ENCODE measurements around the gene GSG1L.
"Not testable (repeated sequence)": the region's sequence is repeated elsewhere in the genome, so short reads cannot be mapped to it uniquely, and the experiment has no call there.

GSG1L gene

GRCh38 chr16:27890006-27890405 is 173.5 kb downstream of the GSG1L start:
- no peak for DNase-seq

GRCh38 chr16:27883576-27883975 is 179.9 kb downstream of the GSG1L start:
- peak in 1 of 2 experiments; percentile 55 for DNase-seq

- DNase-seq = no peak
Observed at GRCh38 chr16:27880287-27880686, 183.2 kb downstream of the GSG1L start.

- no peak for DNase-seq
Observed at GRCh38 chr16:27879601-27880247, 183.8 kb downstream of the GSG1L start.

- not testable (repeated sequence) for DNase-seq
Observed at GRCh38 chr16:27872627-27873026, 190.9 kb downstream of the GSG1L start.

GRCh38 chr16:27870116-27870798 is 193.3 kb downstream of the GSG1L start:
- DNase-seq = no peak

GRCh38 chr16:27869411-27869810 is 194.1 kb downstream of the GSG1L start:
- DNase-seq = no peak

- no peak for DNase-seq
Observed at GRCh38 chr16:27868180-27868579, 195.3 kb downstream of the GSG1L start.

GRCh38 chr16:27867122-27868110 is 196.1 kb downstream of the GSG1L start:
- peak; percentile 81 to 82 for DNase-seq

GRCh38 chr16:27863377-27863776 is 200.1 kb downstream of the GSG1L start:
- DNase-seq = no peak

GRCh38 chr16:27862953-27863352 is 200.6 kb downstream of the GSG1L start:
- DNase-seq = no peak

- DNase-seq = peak in 1 of 2 experiments; percentile 18
Observed at GRCh38 chr16:27860091-27860490, 203.4 kb downstream of the GSG1L start.

GRCh38 chr16:27859020-27859419 is 204.5 kb downstream of the GSG1L start:
- peak in 1 of 2 experiments; percentile 18 for DNase-seq

GRCh38 chr16:27853651-27854050 is 209.9 kb downstream of the GSG1L start:
- DNase-seq = no peak

- no peak for DNase-seq
Observed at GRCh38 chr16:27853101-27853500, 210.4 kb downstream of the GSG1L start.

GRCh38 chr16:27852681-27853080 is 210.8 kb downstream of the GSG1L start:
- no peak for DNase-seq

GRCh38 chr16:27852116-27852515 is 211.4 kb downstream of the GSG1L start:
- DNase-seq = no peak

GRCh38 chr16:27851586-27851985 is 211.9 kb downstream of the GSG1L start:
- DNase-seq = no peak

- DNase-seq = no peak
Observed at GRCh38 chr16:27849621-27850020, 213.9 kb downstream of the GSG1L start.

- DNase-seq = no peak
Observed at GRCh38 chr16:27847030-27847550, 216.4 kb downstream of the GSG1L start.

- no peak for DNase-seq
Observed at GRCh38 chr16:27844826-27845225, 218.7 kb downstream of the GSG1L start.

GRCh38 chr16:27843800-27844199 is 219.7 kb downstream of the GSG1L start:
- DNase-seq = no peak

GRCh38 chr16:27841911-27842310 is 221.6 kb downstream of the GSG1L start:
- DNase-seq = no peak
